ENCODE data around the gene GKN2.

Gene GKN2

GRCh38 chr2:68974946-68975665 is 22.4 kb upstream of the GKN2 start:
- TF ChIP-seq CTCF (conservative IDR thresholded peaks at IDR 0.05) = no peak
- H3K27ac ChIP-seq = no peak overlapping the region

- H3K27ac ChIP-seq = no peak within 1 kb of the TSS
- TF ChIP-seq CTCF (conservative IDR thresholded peaks at IDR 0.05) = no peak
Observed at GRCh38 chr2:68974251-68974650, 21.6 kb upstream of the GKN2 start, which contains the start of gene GKN1. TSS of gene GKN1 (plus strand) at chr2:68974636. CDS start at chr2:68974678, 42 bp downstream.

GRCh38 chr2:68971591-68972231 is 19.0 kb upstream of the GKN2 start:
- no peak for TF ChIP-seq CTCF (conservative IDR thresholded peaks at IDR 0.05)
- no peak overlapping the region for H3K27ac ChIP-seq

GRCh38 chr2:68970566-68971265 is 18.0 kb upstream of the GKN2 start:
- H3K27ac ChIP-seq = no peak overlapping the region
- no peak for TF ChIP-seq CTCF (conservative IDR thresholded peaks at IDR 0.05)

- no peak for TF ChIP-seq CTCF (conservative IDR thresholded peaks at IDR 0.05)
Observed at GRCh38 chr2:68969736-68970490, 17.2 kb upstream of the GKN2 start.

GRCh38 chr2:68968221-68968620 is 15.5 kb upstream of the GKN2 start:
- TF ChIP-seq CTCF (conservative IDR thresholded peaks at IDR 0.05) = no peak

More at GRCh38 chr2:68969736-68970490, 17.2 kb upstream of the GKN2 start:
- no peak overlapping the region for H3K27ac ChIP-seq

GRCh38 chr2:68964282-68964681 is 11.6 kb upstream of the GKN2 start:
- no peak for TF ChIP-seq CTCF (conservative IDR thresholded peaks at IDR 0.05)
- H3K27ac ChIP-seq = no peak overlapping the region

More at GRCh38 chr2:68968221-68968620, 15.5 kb upstream of the GKN2 start:
- H3K27ac ChIP-seq = no peak overlapping the region
